Fibroblast of mammary gland (primary cell): ENCODE measurements around the gene MATCAP1.

Experiments
- DNase-seq: peaks from one replicate; pipeline ENCODE4 v3.0.0-alpha.2; 2010; ENCODE audit warnings: low read depth
- H3K4me3 ChIP-seq: 2 replicates; pipeline ENCODE4 v1.5.1; 2011; ENCODE audit warnings: low read depth, mild to moderate bottlenecking, low read length, moderate library complexity; ENCODE audit not compliant: control insufficient read depth
- TF ChIP-seq, protein P1 (sequence below): conservative IDR thresholded peaks from 2 replicates; pipeline ENCODE4 v1.5.1; 2011; ENCODE audit warnings: low read depth, low read length, inconsistent platforms; ENCODE audit not compliant: control insufficient read depth, insufficient read depth

MATCAP1 gene

DNA sequence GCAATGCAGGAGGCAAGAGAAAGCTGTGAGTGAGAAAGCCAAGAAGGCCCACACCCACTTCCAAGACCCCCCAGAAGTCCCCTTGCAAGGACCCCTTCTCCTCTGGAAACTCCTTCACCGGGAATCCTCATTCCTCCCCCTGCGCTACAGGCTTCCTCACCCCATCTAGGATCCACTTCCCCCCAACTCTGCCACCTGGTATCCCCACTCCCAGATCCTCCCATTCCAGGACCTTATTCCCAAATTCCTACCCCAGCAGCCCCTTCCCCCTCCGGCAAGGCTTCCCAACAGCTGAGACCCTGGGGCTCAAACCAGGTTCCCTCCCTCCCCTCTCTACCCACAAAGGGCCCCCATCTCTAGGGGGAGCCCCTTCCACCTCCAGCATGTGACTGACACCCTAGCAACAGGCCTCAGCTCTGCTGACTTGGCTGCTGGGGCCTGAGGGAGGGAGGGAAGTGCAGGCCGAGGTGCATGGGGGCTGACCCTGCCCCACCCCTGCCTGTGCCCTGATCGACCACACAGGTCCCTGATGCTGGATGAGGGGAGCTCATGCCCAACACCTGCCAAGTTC lies 17.1 kb downstream of the MATCAP1 start:
- H3K4me3 ChIP-seq: no peak overlapping the region
- DNase-seq: no peak

DNA sequence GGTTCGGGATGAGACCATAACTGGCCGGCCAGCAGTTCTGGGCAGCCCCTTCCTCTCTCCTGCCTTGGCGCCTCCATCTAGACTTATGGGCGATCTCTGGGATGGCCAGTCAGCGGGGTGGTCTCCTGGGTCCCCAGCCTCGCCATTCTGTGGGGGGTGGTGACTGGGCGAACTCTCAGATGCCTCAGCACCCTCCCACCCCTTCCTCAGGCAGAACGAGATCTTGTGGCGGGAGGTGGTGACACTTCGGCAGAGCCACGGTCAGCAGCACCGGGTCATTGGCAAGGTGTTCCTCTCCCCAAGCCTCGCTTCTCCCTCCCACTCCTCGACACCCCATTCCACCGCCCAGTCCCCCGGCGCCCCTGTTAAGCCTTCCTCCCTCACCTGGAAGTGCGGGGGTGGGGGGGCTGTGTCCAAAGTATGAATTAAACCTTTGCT lies 17.6 kb downstream of the MATCAP1 start:
- TF ChIP-seq, protein P1, sequence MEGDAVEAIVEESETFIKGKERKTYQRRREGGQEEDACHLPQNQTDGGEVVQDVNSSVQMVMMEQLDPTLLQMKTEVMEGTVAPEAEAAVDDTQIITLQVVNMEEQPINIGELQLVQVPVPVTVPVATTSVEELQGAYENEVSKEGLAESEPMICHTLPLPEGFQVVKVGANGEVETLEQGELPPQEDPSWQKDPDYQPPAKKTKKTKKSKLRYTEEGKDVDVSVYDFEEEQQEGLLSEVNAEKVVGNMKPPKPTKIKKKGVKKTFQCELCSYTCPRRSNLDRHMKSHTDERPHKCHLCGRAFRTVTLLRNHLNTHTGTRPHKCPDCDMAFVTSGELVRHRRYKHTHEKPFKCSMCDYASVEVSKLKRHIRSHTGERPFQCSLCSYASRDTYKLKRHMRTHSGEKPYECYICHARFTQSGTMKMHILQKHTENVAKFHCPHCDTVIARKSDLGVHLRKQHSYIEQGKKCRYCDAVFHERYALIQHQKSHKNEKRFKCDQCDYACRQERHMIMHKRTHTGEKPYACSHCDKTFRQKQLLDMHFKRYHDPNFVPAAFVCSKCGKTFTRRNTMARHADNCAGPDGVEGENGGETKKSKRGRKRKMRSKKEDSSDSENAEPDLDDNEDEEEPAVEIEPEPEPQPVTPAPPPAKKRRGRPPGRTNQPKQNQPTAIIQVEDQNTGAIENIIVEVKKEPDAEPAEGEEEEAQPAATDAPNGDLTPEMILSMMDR: no peak
- no peak for DNase-seq
- H3K4me3 ChIP-seq: no peak overlapping the region

More for the DNA sequence above, 17.1 kb downstream of the MATCAP1 start:
- TF ChIP-seq, protein P1: no peak

DNA sequence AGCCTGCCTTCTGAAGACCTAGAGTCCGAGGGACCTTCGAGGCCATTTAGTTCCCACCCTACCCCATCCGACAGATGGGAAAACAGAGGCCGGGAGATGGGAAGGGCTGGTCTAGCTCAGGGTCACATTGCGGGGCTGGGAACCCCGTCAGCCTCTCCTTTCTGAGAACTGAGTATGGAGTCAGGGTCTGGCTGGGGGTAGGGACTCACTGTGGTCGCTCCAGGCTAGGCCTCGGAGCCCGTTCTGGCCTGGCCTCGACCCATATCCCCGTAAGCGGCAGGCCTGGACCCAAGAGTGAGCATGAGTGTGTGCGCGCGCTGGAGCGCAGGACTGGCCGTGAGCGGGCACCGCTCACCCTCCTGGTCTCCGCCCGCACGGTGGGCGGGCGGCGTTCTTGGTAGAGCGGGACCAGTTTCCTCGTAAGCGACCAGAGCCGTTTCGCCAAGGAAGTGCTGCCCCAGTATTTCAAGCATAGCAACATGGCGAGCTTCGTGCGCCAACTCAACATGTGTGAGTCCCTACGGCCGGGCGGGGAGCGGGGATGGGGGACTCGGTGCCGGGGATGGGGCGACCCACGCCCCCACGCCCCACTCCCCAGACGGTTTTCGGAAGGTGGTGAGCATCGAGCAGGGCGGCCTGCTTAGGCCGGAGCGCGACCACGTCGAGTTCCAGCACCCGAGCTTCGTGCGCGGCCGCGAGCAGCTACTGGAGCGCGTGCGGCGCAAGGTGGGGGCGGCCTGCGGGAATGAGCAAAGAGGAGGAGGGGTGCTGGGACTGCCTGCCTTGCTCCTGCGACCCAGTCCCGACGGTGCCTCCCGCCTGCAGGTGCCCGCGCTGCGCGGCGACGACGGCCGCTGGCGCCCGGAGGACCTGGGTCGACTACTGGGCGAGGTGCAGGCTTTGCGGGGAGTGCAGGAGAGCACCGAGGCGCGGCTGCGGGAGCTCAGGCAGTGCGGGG lies 18.4 kb downstream of the MATCAP1 start:
- DNase-seq: no peak
- TF ChIP-seq, protein P1: no peak
- H3K4me3 ChIP-seq: no peak overlapping the region

DNA sequence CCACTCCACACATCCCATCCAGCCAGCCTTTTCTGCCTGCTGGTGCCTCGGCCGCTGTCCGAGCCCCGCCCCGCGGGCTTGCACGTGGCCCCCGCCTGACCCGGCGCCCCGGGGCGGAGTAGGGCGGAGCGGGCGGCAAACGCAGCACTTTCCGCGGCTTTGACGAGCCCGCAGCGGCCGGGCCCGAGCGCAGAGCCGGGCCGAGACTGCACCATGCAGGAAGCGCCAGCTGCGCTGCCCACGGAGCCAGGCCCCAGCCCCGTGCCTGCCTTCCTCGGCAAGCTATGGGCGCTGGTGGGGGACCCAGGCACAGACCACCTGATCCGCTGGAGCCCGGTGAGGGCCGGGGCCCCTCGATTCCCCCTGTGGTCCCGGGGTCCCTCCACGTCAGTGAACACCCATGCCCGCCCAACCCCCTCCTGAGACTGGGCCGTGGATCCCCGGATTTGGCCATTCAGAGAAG lies 19.1 kb downstream of the MATCAP1 start, which contains the start of gene HSF4:
TSS of gene HSF4 (plus strand) at position 147 of the 463 bp plus-strand sequence. CDS start at position 214, 67 bp downstream.
- H3K4me3 ChIP-seq: peak within 1 kb of the TSS; percentile 7
- no peak for DNase-seq
- TF ChIP-seq, protein P1: no peak

DNA sequence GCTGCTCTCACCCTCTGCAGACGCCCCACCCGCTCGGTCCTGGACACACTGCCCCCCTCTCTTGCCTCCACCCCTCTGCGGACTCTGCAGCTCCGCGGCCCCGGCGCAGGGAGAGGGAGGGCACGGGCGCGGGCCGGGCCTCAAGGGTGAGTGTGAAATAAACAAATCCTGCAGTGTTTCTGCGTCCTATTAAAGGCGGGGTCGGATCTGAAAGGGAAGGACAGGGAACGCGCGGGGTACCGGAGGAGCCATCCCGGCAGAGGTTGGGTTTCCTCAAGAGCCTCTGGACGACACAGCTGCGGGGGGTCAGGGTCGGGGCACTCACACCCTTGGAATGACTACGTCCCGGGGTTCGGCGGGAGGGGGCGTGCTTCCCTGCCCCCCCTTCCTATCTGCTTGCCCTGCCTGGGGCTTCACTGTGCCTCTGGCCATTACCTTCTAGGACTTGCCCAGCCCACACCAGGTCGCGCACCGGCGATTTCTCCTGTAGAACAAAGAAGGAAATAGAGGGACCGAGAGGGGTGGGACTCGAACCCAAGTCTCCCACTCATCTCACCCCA lies 19.7 kb downstream of the MATCAP1 start:
- no peak for DNase-seq
- TF ChIP-seq, protein P1: no peak
- H3K4me3 ChIP-seq: no peak overlapping the region

DNA sequence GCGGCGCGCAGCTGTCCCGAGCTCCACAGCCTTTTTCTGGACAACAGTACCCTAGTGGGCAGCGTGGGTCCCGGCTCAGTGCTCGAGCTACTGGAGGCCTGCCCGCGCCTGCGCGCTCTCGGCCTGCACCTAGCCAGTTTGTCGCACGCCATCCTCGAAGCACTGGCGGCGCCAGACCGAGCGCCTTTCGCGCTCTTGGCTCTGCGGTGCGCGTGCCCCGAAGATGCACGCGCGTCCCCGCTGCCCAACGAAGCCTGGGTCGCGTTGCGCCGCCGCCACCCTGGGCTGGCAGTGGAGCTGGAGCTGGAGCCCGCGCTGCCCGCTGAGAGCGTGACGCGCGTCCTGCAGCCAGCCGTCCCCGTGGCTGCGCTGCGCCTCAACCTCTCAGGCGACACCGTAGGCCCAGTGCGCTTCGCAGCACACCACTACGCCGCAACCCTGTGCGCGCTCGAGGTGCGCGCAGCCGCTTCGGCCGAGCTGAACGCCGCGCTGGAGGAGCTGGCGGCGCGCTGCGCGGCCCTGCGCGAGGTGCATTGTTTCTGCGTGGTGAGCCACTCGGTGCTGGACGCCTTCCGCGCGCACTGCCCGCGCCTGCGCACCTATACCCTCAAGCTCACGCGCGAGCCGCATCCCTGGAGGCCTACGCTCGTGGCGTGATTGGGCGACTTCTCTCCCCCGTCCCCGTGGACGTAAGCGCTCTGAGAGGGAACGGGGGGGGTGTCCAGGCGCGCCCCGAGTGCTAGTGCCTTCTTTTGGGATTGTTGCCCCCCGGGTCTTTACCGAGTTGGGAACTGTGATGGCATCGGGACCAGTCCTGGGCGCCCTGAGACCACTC lies 20.4 kb downstream of the MATCAP1 start:
- DNase-seq: no peak
- no peak overlapping the region for H3K4me3 ChIP-seq
- TF ChIP-seq, protein P1: no peak
